SK-N-SH treated with all-trans-retinoic acid at 6 μM for 48 hours (cell line): Measurements from ENCODE around the gene SH3D19.
"Not testable (repeated sequence)": the region's sequence is repeated elsewhere in the genome, so short reads cannot be mapped to it uniquely, and the experiment has no call there.

Source experiments
- ATAC-seq: fragments of 200-7000 bp; cut with Tn5 transposase; 3 replicates; pipeline ENCODE4 v1.9.1; 2020; ENCODE audit warnings: mild to moderate bottlenecking, moderate library complexity
- ARNTL ChIP-seq: fragments of 450-650 bp; formaldehyde crosslinking; IDR thresholded peaks from 2 replicates; pipeline ENCODE4 v1.5.0; 2020; ENCODE audit warnings: low read depth, mild to moderate bottlenecking, moderate library complexity, borderline replicate concordance
- BACH2 ChIP-seq: fragments of 250-450 bp; sonication (Bioruptor Pico); IDR thresholded peaks from 2 replicates; pipeline ENCODE4 v1.9.0; 2021; ENCODE audit warnings: mild to moderate bottlenecking, borderline replicate concordance
- CREB5 ChIP-seq: fragments of 250-450 bp; sonication (Bioruptor Pico); IDR thresholded peaks from 2 replicates; pipeline ENCODE4 v1.5.1; 2020; ENCODE audit warnings: low read depth, mild to moderate bottlenecking, moderate library complexity
- CSDC2 ChIP-seq: fragments of 250-450 bp; sonication (Bioruptor Pico); IDR thresholded peaks from 2 replicates; pipeline ENCODE4 v1.5.0; 2020; ENCODE audit warnings: mild to moderate bottlenecking, moderate library complexity
- CSRNP3 ChIP-seq: fragments of 250-450 bp; sonication (Bioruptor Pico); IDR thresholded peaks from 2 replicates; pipeline ENCODE4 v1.5.1; 2021; ENCODE audit warnings: mild to moderate bottlenecking, moderate library complexity
- ESRRG ChIP-seq: fragments of 250-450 bp; sonication (Bioruptor Pico); IDR thresholded peaks from 2 replicates; pipeline ENCODE4 v1.6.1; 2021; ENCODE audit warnings: mild to moderate bottlenecking
- ISL1 ChIP-seq: fragments of 250-450 bp; sonication (Bioruptor Pico); IDR thresholded peaks from 2 replicates; pipeline ENCODE4 v2.1.2; 2022; ENCODE audit warnings: mild to moderate bottlenecking, moderate library complexity
- OSR1 ChIP-seq: fragments of 250-450 bp; sonication (Bioruptor Pico); IDR thresholded peaks from 2 replicates; pipeline ENCODE4 v1.8.0; 2022; ENCODE audit warnings: moderate library complexity, mild to moderate bottlenecking, inconsistent platforms
- PATZ1 ChIP-seq: fragments of 250-450 bp; sonication (Bioruptor Pico); IDR thresholded peaks from 2 replicates; pipeline ENCODE4 v1.8.0; 2020; ENCODE audit warnings: mild to moderate bottlenecking, moderate library complexity, borderline replicate concordance
- PPARA ChIP-seq: fragments of 250-450 bp; sonication (Bioruptor Pico); IDR thresholded peaks from 2 replicates; pipeline ENCODE4 v1.5.0; 2020; ENCODE audit warnings: mild to moderate bottlenecking, borderline replicate concordance
- RARB ChIP-seq: fragments of 250-450 bp; sonication (Bioruptor Pico); IDR thresholded peaks from 2 replicates; pipeline ENCODE4 v1.8.0; 2021; ENCODE audit warnings: mild to moderate bottlenecking, moderate library complexity
- SNAI2 ChIP-seq: fragments of 250-450 bp; sonication (Bioruptor Pico); IDR thresholded peaks from 2 replicates; pipeline ENCODE4 v1.5.0; 2020; ENCODE audit warnings: mild to moderate bottlenecking, moderate library complexity
- TCF4 ChIP-seq: fragments of 250-450 bp; sonication (Bioruptor Pico); IDR thresholded peaks from 2 replicates; pipeline ENCODE4 v1.8.0; 2021; ENCODE audit warnings: mild to moderate bottlenecking, moderate library complexity, borderline replicate concordance
- ZC3H10 ChIP-seq: fragments of 250-450 bp; sonication (Bioruptor Pico); IDR thresholded peaks from 2 replicates; pipeline ENCODE4 v1.5.1; 2021; ENCODE audit warnings: mild to moderate bottlenecking, moderate library complexity
- ZFP3 ChIP-seq: fragments of 250-450 bp; sonication (Bioruptor Pico); IDR thresholded peaks from 2 replicates; pipeline ENCODE4 v1.5.0; 2020; ENCODE audit warnings: mild to moderate bottlenecking, moderate library complexity
- ZFP30 ChIP-seq: fragments of 450-650 bp; formaldehyde crosslinking; IDR thresholded peaks from 2 replicates; pipeline ENCODE4 v1.5.0; 2022; ENCODE audit warnings: mild to moderate bottlenecking, moderate library complexity
- ZNF70 ChIP-seq: fragments of 450-650 bp; formaldehyde crosslinking; IDR thresholded peaks from 2 replicates; pipeline ENCODE4 v1.5.0; 2020; ENCODE audit warnings: mild to moderate bottlenecking, moderate library complexity
- ZNF8 ChIP-seq: fragments of 450-650 bp; formaldehyde crosslinking; IDR thresholded peaks from 2 replicates; pipeline ENCODE4 v1.5.0; 2020; ENCODE audit warnings: mild to moderate bottlenecking, moderate library complexity
- TF ChIP-seq, protein P1 (sequence below): fragments of 250-450 bp; sonication (Bioruptor Pico); IDR thresholded peaks from 2 replicates; pipeline ENCODE4 v1.5.0; 2020; ENCODE audit warnings: mild to moderate bottlenecking, moderate library complexity

The SH3D19 gene

DNA sequence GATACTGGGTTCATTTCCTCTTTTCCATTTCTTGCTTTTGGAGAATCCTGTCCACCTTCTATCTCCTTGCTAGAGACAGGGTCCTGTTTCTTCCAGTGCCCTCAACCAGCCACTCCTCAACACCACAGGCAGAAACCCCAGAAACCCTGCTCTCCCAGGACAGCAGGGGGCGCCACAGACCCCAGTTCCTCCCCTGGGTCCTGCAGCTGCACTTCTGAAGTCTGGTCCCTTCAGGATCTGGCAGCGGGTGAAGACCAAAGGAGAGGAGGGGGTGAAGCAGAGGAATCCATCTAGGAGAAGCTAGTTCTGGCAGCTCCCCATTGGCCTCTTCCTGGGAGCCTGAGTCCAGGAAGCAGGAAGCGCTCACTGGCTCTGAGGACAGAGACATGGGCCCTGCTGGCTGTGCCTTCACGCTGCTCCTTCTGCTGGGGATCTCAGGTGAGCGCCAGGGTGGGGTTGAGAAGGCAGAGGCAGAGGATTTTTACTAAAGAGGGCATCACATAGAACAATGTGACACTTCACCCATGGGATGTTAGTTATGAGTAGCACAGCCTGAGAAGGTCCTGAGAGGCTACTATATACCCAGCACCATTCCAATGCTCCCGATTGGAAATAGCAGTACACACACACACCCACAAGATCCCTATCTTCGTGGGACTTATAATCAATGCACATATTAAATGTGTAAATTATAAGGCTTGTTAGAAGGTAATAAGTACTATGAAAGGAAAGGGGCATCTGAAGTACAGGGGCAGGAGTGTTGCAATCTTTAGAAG lies 48.4 kb downstream of the SH3D19 start, which contains the start of gene PRSS48 (continued):
- TF ChIP-seq, protein P1, sequence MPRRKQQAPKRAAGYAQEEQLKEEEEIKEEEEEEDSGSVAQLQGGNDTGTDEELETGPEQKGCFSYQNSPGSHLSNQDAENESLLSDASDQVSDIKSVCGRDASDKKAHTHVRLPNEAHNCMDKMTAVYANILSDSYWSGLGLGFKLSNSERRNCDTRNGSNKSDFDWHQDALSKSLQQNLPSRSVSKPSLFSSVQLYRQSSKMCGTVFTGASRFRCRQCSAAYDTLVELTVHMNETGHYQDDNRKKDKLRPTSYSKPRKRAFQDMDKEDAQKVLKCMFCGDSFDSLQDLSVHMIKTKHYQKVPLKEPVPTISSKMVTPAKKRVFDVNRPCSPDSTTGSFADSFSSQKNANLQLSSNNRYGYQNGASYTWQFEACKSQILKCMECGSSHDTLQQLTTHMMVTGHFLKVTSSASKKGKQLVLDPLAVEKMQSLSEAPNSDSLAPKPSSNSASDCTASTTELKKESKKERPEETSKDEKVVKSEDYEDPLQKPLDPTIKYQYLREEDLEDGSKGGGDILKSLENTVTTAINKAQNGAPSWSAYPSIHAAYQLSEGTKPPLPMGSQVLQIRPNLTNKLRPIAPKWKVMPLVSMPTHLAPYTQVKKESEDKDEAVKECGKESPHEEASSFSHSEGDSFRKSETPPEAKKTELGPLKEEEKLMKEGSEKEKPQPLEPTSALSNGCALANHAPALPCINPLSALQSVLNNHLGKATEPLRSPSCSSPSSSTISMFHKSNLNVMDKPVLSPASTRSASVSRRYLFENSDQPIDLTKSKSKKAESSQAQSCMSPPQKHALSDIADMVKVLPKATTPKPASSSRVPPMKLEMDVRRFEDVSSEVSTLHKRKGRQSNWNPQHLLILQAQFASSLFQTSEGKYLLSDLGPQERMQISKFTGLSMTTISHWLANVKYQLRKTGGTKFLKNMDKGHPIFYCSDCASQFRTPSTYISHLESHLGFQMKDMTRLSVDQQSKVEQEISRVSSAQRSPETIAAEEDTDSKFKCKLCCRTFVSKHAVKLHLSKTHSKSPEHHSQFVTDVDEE (CRISPR knock-in tag) = no peak
- no peak for TF ChIP-seq SNAI2 (CRISPR knock-in tag)

GRCh38 chr4:151268905-151269304 lies 56.5 kb downstream of the SH3D19 start:
- not testable (repeated sequence) for ATAC-seq

- ATAC-seq = no peak
- TF ChIP-seq ESRRG (CRISPR knock-in tag) = no peak
- no peak for TF ChIP-seq CREB5 (CRISPR knock-in tag)
- TF ChIP-seq ZC3H10 = no peak
- TF ChIP-seq CSDC2 (CRISPR knock-in tag) = no peak
- TF ChIP-seq ISL1 (CRISPR knock-in tag) = no peak
- no peak for TF ChIP-seq SNAI2 (CRISPR knock-in tag)
- TF ChIP-seq ZNF70 (CRISPR knock-in tag) = no peak
- no peak for TF ChIP-seq PATZ1 (CRISPR knock-in tag)
- TF ChIP-seq, protein P1 (CRISPR knock-in tag) = no peak
- no peak for TF ChIP-seq BACH2
- no peak for TF ChIP-seq ZFP3 (CRISPR knock-in tag)
- no peak for TF ChIP-seq TCF4 (CRISPR knock-in tag)
- TF ChIP-seq RARB (CRISPR knock-in tag) = no peak
- TF ChIP-seq, all 23 proteins: peak for 0
Observed at GRCh38 chr4:151267822-151268535, 57.4 kb downstream of the SH3D19 start.

GRCh38 chr4:151267104-151267503 lies 58.3 kb downstream of the SH3D19 start:
- no peak for ATAC-seq
- TF ChIP-seq ZNF70 (CRISPR knock-in tag) (no peak), OSR1 (CRISPR knock-in tag) (no peak)
- TF ChIP-seq, all 23 proteins: peak for 0

GRCh38 chr4:151266497-151266896 lies 58.9 kb downstream of the SH3D19 start:
- no peak; the same call in 1 of the 3 replicates for ATAC-seq
- TF ChIP-seq PPARA (CRISPR knock-in tag) = no peak
- TF ChIP-seq RARB (CRISPR knock-in tag) = no peak
- no peak for TF ChIP-seq ZFP30 (CRISPR knock-in tag)
- TF ChIP-seq ZNF8 (CRISPR knock-in tag) = no peak
- no peak for TF ChIP-seq CSDC2 (CRISPR knock-in tag)
- no peak for TF ChIP-seq ZFP3 (CRISPR knock-in tag)
- TF ChIP-seq OSR1 (CRISPR knock-in tag) = no peak
- TF ChIP-seq ISL1 (CRISPR knock-in tag) = no peak
- no peak for TF ChIP-seq PATZ1 (CRISPR knock-in tag)
- no peak for TF ChIP-seq ZNF70 (CRISPR knock-in tag)
- no peak for TF ChIP-seq BACH2
- no peak for TF ChIP-seq ARNTL (CRISPR knock-in tag)
- no peak for TF ChIP-seq CSRNP3 (CRISPR knock-in tag)
